ENCODE results near the gene SYNE4.

Gene SYNE4

DNA sequence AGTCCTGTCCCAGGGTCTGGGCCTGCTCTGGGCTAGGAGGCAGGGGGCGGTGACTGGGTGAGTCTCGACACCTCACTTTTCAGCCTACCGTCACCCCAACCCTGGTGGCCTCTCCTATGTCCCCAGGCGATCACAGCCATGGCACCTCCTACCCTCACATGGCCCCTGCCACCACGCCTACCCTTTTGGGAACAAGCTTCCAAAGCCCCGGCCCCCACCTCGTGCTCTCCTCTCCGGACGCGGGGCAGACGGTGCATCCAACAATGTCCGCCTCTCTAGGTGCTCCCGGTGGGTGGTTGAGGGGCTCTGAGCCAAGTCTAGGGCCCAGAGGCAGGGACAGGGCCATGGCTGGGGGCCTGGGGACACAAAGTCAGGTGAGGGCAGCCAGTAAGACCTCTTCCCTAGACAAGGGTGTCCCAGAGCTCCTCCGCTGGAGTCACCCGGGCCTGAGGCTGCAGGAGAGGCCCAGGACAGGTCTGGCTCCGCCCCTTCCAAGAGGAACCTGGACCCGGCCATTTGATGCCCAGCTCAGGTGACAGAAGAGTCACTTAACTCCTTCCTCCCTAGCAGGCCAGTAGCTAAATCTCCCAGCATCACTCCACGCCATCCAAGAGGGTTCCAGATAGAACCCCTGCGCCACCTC, at the start of gene SYNE4:
Gene SYNE4 (minus strand): TSS at position 478 of the 643 bp plus-strand sequence. CDS start 132 bp downstream, at position 346.
- peak within 1 kb of the TSS; percentile 26 for H3K4me3 ChIP-seq (replicated peaks; ENCODE audit: low read depth, low read length)
- TF ChIP-seq, protein P1, sequence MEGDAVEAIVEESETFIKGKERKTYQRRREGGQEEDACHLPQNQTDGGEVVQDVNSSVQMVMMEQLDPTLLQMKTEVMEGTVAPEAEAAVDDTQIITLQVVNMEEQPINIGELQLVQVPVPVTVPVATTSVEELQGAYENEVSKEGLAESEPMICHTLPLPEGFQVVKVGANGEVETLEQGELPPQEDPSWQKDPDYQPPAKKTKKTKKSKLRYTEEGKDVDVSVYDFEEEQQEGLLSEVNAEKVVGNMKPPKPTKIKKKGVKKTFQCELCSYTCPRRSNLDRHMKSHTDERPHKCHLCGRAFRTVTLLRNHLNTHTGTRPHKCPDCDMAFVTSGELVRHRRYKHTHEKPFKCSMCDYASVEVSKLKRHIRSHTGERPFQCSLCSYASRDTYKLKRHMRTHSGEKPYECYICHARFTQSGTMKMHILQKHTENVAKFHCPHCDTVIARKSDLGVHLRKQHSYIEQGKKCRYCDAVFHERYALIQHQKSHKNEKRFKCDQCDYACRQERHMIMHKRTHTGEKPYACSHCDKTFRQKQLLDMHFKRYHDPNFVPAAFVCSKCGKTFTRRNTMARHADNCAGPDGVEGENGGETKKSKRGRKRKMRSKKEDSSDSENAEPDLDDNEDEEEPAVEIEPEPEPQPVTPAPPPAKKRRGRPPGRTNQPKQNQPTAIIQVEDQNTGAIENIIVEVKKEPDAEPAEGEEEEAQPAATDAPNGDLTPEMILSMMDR (IDR thresholded peaks at IDR 0.05; ENCODE audit: low read depth, low read length, missing control alignments), result no peak
- no peak for DNase-seq (ENCODE audit: extremely low read depth, low read depth)

GRCh38 chr19:36054733-36055686, 46.4 kb upstream of the SYNE4 start, which contains the start of gene WDR62:
TSS of gene WDR62 (plus strand) at chr19:36054897. CDS start at chr19:36054972, 75 bp downstream.
- H3K4me3 ChIP-seq (replicated peaks; ENCODE audit: low read depth, low read length), result peak within 1 kb of the TSS; percentile 72
- no peak for DNase-seq (ENCODE audit: extremely low read depth, low read depth)
- TF ChIP-seq, protein P1 (IDR thresholded peaks at IDR 0.05; ENCODE audit: low read depth, low read length, missing control alignments), result no peak

GRCh38 chr19:36054119-36054732, 45.6 kb upstream of the SYNE4 start, which contains the start of gene THAP8:
TSS of gene THAP8 (minus strand) at chr19:36054285. CDS start at chr19:36054217, 68 bp downstream.
- TF ChIP-seq, protein P1 (IDR thresholded peaks at IDR 0.05; ENCODE audit: low read depth, low read length, missing control alignments), result peak; percentile 41
- peak within 1 kb of the TSS; percentile 72 for H3K4me3 ChIP-seq (replicated peaks; ENCODE audit: low read depth, low read length)
- peak; percentile 96 for DNase-seq (ENCODE audit: extremely low read depth, low read depth)

- TF ChIP-seq, protein P1 (IDR thresholded peaks at IDR 0.05; ENCODE audit: low read depth, low read length, missing control alignments), result no peak
- H3K4me3 ChIP-seq (replicated peaks; ENCODE audit: low read depth, low read length), result no peak overlapping the region
These were observed 43.0 kb upstream of the SYNE4 start for GRCh38 chr19:36051637-36052036.

GRCh38 chr19:36051236-36051635, 42.6 kb upstream of the SYNE4 start:
- TF ChIP-seq, protein P1 (IDR thresholded peaks at IDR 0.05; ENCODE audit: low read depth, low read length, missing control alignments), result peak; percentile 23
- no peak overlapping the region for H3K4me3 ChIP-seq (replicated peaks; ENCODE audit: low read depth, low read length)
- DNase-seq (ENCODE audit: extremely low read depth, low read depth), result no peak

More at GRCh38 chr19:36051637-36052036, 43.0 kb upstream of the SYNE4 start:
- DNase-seq (ENCODE audit: extremely low read depth, low read depth), result no peak

DNA sequence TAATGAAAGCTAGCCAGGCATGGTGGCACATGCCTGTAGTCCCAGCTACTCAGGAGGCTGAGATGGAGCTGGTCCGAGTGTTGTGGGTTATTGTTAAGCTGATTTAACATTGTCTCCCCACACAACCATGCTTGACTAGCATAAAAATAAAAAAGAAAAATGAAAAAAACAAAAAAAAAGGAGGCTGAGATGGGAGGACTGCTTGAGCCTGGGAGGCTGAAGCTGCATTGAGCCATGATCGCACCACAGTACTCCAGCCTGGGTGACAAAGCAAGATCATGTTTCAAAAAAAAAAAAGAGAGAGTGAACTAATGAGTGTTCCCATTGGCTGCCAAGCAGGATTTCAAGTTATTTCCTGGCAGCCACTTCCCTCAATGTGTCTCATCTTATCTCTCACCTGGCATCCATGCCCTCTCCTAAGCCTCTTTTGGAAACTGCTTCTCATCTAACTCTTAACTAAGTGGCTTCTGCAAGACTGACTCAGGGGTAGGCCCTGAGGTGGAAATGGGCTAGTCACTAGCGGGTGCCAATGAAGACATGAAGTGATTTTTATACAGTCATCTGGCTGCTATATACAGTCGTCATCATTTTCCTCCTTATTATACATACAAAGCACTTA, 40.6 kb upstream of the SYNE4 start:
- DNase-seq (ENCODE audit: extremely low read depth, low read depth), result no peak

More for the DNA sequence above, 40.6 kb upstream of the SYNE4 start:
- TF ChIP-seq, protein P1 (IDR thresholded peaks at IDR 0.05; ENCODE audit: low read depth, low read length, missing control alignments), result no peak
- H3K4me3 ChIP-seq (replicated peaks; ENCODE audit: low read depth, low read length), result no peak overlapping the region
